HFF-Myc (cell line): Measurements from ENCODE around the gene MID1IP1.

Experiments
- DNase-seq: peaks from one replicate; pipeline ENCODE4 v3.0.0-alpha.2; 2011; ENCODE audit warnings: low read depth; ENCODE audit errors: extremely low read depth
- H3K4me3 ChIP-seq: replicated peaks from 2 replicates; pipeline ENCODE4 v1.5.1; 2011; ENCODE audit warnings: low read depth, mild to moderate bottlenecking, control low read depth, low read length
- TF ChIP-seq, protein P1 (sequence below): IDR thresholded peaks from 2 replicates; pipeline ENCODE4 v1.5.1; 2012; ENCODE audit warnings: mild to moderate bottlenecking, low read depth, low read length, control low read depth; ENCODE audit errors: missing control alignments

Gene MID1IP1

DNA sequence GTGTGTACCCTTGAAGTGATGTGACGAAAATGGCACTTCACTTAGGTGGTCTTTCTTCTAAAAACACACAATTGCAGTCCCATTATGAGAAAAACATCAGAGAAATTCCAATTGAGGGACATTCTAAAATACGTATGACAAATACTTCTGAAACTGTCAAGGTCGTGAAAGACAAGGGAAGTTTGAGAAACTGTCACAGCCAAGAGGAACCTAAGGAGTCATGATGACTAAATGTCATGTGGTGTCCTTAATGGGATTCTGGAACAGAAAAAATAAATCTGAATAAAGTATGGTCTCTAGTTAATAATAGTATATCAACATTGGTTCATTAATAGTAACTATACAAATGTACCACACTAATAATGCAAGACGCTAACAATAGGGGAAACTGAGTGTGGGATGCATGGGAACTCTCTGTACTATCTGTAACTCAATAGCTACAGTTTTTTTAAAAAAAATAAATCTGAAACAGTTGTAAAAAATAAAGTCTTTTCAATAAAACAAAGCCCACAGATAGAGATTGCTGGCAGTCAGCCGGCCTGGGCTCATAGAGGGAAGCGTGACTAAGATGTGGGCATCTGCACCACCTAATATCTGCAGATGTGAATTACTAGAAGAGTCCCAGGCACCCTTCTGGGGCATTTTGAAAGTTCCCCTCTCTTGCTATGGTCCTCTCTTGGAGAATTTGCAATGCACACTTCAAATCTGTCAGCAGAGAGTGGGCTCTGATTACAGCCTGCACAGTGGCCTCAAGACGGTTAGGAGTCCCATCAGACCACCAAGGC, 47.6 kb downstream of the MID1IP1 start:
- no peak overlapping the region for H3K4me3 ChIP-seq
- TF ChIP-seq, protein P1, sequence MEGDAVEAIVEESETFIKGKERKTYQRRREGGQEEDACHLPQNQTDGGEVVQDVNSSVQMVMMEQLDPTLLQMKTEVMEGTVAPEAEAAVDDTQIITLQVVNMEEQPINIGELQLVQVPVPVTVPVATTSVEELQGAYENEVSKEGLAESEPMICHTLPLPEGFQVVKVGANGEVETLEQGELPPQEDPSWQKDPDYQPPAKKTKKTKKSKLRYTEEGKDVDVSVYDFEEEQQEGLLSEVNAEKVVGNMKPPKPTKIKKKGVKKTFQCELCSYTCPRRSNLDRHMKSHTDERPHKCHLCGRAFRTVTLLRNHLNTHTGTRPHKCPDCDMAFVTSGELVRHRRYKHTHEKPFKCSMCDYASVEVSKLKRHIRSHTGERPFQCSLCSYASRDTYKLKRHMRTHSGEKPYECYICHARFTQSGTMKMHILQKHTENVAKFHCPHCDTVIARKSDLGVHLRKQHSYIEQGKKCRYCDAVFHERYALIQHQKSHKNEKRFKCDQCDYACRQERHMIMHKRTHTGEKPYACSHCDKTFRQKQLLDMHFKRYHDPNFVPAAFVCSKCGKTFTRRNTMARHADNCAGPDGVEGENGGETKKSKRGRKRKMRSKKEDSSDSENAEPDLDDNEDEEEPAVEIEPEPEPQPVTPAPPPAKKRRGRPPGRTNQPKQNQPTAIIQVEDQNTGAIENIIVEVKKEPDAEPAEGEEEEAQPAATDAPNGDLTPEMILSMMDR = no peak
- DNase-seq = no peak

DNA sequence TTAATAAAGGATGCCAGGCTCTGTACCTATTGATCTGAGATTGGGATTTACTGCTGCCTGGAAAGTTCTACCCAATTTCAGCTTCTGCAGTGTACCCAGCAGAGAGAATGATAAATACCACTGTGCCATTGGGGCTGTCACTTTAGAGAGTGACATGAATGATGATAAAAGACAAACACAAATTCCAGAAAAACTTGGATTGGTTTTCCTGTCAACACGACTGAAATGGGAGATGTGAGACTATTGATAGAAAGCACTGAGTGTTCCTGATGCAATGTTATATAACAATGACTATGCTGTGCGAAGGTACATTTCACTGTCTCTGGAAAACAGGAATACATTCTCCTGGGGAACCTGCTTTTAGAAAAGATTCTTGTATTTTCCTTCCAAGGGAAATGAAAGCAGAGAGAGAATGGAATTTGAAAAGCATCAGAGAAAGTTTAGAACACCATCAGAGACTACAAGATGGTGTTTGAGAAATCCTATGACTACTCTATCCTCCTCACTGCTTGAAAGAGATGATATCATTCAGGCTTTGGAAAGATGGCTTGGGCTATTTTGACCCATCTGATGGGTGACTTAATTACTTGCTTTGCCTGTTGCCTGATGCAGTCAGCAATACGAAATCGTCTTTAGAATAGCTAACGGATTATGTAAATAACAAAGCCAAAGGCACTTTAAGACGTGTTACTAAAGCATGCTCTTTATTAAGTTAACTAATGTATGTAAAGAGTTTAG, 49.7 kb downstream of the MID1IP1 start:
- H3K4me3 ChIP-seq = no peak overlapping the region
- no peak for DNase-seq
- TF ChIP-seq, protein P1 = no peak

DNA sequence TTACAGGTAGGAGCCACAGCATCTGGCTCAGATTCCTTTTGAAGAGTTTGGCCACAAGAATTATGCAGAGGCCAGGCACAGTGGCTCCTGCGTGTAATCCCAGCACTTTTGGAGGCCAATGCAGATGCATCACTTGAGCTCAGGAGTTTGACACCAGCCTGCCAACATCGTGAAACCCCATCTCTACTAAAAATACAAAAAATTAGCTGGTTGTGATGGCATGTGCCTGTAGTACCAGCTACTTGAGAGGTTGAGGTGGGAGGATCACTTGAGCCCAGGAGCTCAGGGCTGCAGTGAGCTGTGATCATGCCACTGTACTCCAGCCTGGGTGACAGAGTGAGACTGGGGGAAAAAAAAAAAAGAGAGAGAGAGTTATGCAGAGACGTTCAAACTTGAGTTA, 53.0 kb downstream of the MID1IP1 start:
- TF ChIP-seq, protein P1 = no peak
- H3K4me3 ChIP-seq = no peak overlapping the region
- DNase-seq = no peak
